Liver (tissue), 9 donors: ENCODE results near the gene ARMS2. TPM values are rescaled to one million over a fixed set of nuclear protein-coding genes. Genes with fewer than 3 reads are reported as not detected.

Experiments used
- DNase-seq: peaks from one replicate; pipeline ENCODE4 v3.0.0-alpha.2; 2017; ENCODE audit warnings: low spot score
- H3K27ac ChIP-seq, 2 donors: one replicate each; pipeline ENCODE4 v1.7.0; 2013; ENCODE audit warnings: inconsistent platforms in 2 of 2, low read length in 2 of 2, control low read depth in 1 of 2, low read depth in 1 of 2, mild to moderate bottlenecking in 1 of 2
- H3K27me3 ChIP-seq, 4 donors: one replicate each; pipeline versions ENCODE4 v1.6.1 to v1.7.0; 2013; ENCODE audit warnings: low read length in 3 of 4, inconsistent platforms in 1 of 4, mild to moderate bottlenecking in 1 of 4, moderate library complexity in 1 of 4; ENCODE audit not compliant: control insufficient read depth in 4 of 4, insufficient read depth in 4 of 4
- H3K36me3 ChIP-seq, 4 donors: one replicate each; pipeline versions ENCODE4 v1.6.1 to v1.7.0; 2013; ENCODE audit warnings: low read length in 3 of 4, mild to moderate bottlenecking in 3 of 4, low read depth in 1 of 4, moderate library complexity in 1 of 4; ENCODE audit not compliant: control insufficient read depth in 4 of 4, insufficient read depth in 3 of 4
- H3K4me1 ChIP-seq, 4 donors: one replicate each; pipeline versions ENCODE4 v1.6.1 to v1.7.0; 2013; ENCODE audit warnings: low read length in 3 of 4, mild to moderate bottlenecking in 3 of 4, moderate library complexity in 1 of 4; ENCODE audit not compliant: control insufficient read depth in 4 of 4, insufficient read depth in 4 of 4
- H3K4me3 ChIP-seq, 3 donors: one replicate each; pipeline versions ENCODE4 v1.6.1 to v1.7.0; 2013; ENCODE audit warnings: low read length in 3 of 3, control low read depth in 1 of 3, low read depth in 1 of 3, mild to moderate bottlenecking in 1 of 3
- H3K9ac ChIP-seq, 2 donors: one replicate each; pipeline ENCODE4 v1.7.0; 2013; ENCODE audit warnings: low read length in 2 of 2, mild to moderate bottlenecking in 2 of 2, moderate library complexity in 2 of 2, control low read depth in 1 of 2, low read depth in 1 of 2
- H3K9me3 ChIP-seq, 4 donors: one replicate each; pipeline versions ENCODE4 v1.6.1 to v1.7.0; 2013; ENCODE audit warnings: low read length in 3 of 4; ENCODE audit not compliant: control insufficient read depth in 4 of 4
- EGR1 ChIP-seq, 2 donors: IDR thresholded peaks; 2 replicates each; pipeline ENCODE4 v1.6.1; 2016 to 2018; ENCODE audit warnings: antibody characterized with exemption in 2 of 2, low read depth in 2 of 2
- FOXA1 ChIP-seq: IDR thresholded peaks from 2 replicates; pipeline ENCODE4 v1.6.1; 2016; ENCODE audit warnings: antibody characterized with exemption
- FOXA2 ChIP-seq: IDR thresholded peaks from 2 replicates; pipeline ENCODE4 v1.6.1; 2016; ENCODE audit warnings: antibody characterized with exemption
- HNF4A ChIP-seq, 2 donors: conservative IDR thresholded peaks; 2 replicates each; pipeline ENCODE4 v1.6.1; 2016; ENCODE audit warnings: antibody characterized with exemption in 2 of 2, mild to moderate bottlenecking in 2 of 2
- JUND ChIP-seq, 2 donors: IDR thresholded peaks; 2 replicates each; pipeline ENCODE4 v1.6.1; 2016; ENCODE audit warnings: antibody characterized with exemption in 2 of 2
- MAX ChIP-seq: IDR thresholded peaks from 2 replicates; pipeline ENCODE4 v1.6.1; 2016; ENCODE audit warnings: antibody characterized with exemption
- RAD21 ChIP-seq, 2 donors: IDR thresholded peaks; 2 replicates each; pipeline ENCODE4 v1.6.1; 2016; ENCODE audit warnings: antibody characterized with exemption in 2 of 2, mild to moderate bottlenecking in 2 of 2
- SP1 ChIP-seq: IDR thresholded peaks from 2 replicates; pipeline ENCODE4 v1.6.1; 2018; ENCODE audit warnings: antibody characterized with exemption, mild to moderate bottlenecking
- WGBS: extraction: QIAGEN DNeasy Blood & Tissue Kit; methylation state at CpG from one replicate; pipeline ENCODE4 v1.1.7; 2013; 5-methylcytosine and 5-hydroxymethylcytosine counted together
- polyA plus RNA-seq, 2 donors: library from polyadenylated mRNA; stranded (reverse) in 1 of 2; unstranded in 1 of 2; fragments of 200-250 nt in 1 of 2; fragments of >200 nt in 1 of 2; fragmentation: Nextera tagmentation in 1 of 2; extraction: Ambion mirVana in 1 of 2; gene quantifications; one replicate each; pipeline versions ENCODE4 v1.2.1 to v1.2.3, GENCODE V29; 2013 to 2015
- total RNA-seq, 2 donors: library from RNA; depleted of rRNA; stranded (reverse); fragments of >200 nt; gene quantifications; one replicate each; pipeline ENCODE4 v1.2.3, GENCODE V29; 2014
- TF ChIP-seq, protein P1 (sequence below): IDR thresholded peaks from 2 replicates; pipeline ENCODE4 v1.6.1; 2016; ENCODE audit warnings: antibody characterized with exemption
- TF ChIP-seq, protein P2 (sequence below): fragments of 150-350 bp; IDR thresholded peaks from 2 replicates; pipeline ENCODE4 v1.5.1; 2017; ENCODE audit warnings: improper control_type of control experiment, low read depth, low read length; ENCODE audit not compliant: missing input control
- donor health status: healthy.
- donor health status: healthy.
- donor health status: healthy.
- donor health status: healthy.
- donor health status: healthy.

Gene ARMS2
- total and polyA plus RNA-seq, 4 donors: 0.17 TPM; not detected in 3

DNA sequence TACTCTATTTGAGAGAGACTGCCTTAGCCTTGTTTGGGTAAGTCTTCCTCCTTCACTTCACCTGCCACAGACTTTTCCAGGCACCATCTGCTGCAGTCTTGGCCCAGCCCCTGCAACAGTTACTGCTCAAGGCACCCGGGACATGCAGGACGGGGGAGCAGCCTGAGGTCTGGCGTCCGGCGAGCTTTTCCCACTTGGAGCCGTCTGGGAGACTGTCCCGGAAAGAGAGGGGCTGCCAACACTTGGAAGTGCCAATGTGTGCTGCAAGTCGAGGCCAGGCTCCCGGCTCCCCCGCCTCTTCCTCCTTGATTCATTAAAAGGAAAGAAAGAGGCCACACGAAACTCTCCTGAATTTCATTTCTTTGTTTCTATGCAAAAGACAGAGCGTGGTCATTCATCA, 20.6 kb downstream of the ARMS2 start:
- TF ChIP-seq MAX: no peak
- TF ChIP-seq FOXA2: no peak
- no peaks in the 10 kb centered on the region for H3K36me3 ChIP-seq
- no peak overlapping the region for H3K9ac ChIP-seq
- H3K27ac ChIP-seq: no peak overlapping the region
- H3K9me3 ChIP-seq: no peaks in the 10 kb centered on the region
- WGBS: 74% methylated on average over 12 of the region's 12 CpGs
- H3K27me3 ChIP-seq: no peaks in the 10 kb centered on the region
- DNase-seq: no peak
- no peak overlapping the region for H3K4me3 ChIP-seq
- H3K4me1 ChIP-seq: peaks cover 0 to 5% (median 2%) of the 10 kb centered on the region in 4 donors

GRCh38 chr10:122475591-122476332, 21.3 kb downstream of the ARMS2 start:
- Histone ChIP-seq H3K27ac (no peak overlapping the region), H3K36me3 (no peaks in the 10 kb centered on the region), H3K9me3 (no peaks in the 10 kb centered on the region), H3K9ac (no peak overlapping the region), H3K27me3 (no peaks in the 10 kb centered on the region), H3K4me1 (peaks cover 0 to 5% (median 2%) of the 10 kb centered on the region in 4 donors), H3K4me3 (no peak overlapping the region)
- 83% methylated on average over 16 of the region's 16 CpGs for WGBS
- TF ChIP-seq MAX (no peak), JUND (IDR thresholded peaks at IDR 0.05) (no peak), SP1 (no peak), RAD21 (IDR thresholded peaks at IDR 0.05) (no peak)
- TF ChIP-seq, protein P1, sequence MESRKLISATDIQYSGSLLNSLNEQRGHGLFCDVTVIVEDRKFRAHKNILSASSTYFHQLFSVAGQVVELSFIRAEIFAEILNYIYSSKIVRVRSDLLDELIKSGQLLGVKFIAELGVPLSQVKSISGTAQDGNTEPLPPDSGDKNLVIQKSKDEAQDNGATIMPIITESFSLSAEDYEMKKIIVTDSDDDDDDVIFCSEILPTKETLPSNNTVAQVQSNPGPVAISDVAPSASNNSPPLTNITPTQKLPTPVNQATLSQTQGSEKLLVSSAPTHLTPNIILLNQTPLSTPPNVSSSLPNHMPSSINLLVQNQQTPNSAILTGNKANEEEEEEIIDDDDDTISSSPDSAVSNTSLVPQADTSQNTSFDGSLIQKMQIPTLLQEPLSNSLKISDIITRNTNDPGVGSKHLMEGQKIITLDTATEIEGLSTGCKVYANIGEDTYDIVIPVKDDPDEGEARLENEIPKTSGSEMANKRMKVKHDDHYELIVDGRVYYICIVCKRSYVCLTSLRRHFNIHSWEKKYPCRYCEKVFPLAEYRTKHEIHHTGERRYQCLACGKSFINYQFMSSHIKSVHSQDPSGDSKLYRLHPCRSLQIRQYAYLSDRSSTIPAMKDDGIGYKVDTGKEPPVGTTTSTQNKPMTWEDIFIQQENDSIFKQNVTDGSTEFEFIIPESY: no peak
- TF ChIP-seq, protein P2, sequence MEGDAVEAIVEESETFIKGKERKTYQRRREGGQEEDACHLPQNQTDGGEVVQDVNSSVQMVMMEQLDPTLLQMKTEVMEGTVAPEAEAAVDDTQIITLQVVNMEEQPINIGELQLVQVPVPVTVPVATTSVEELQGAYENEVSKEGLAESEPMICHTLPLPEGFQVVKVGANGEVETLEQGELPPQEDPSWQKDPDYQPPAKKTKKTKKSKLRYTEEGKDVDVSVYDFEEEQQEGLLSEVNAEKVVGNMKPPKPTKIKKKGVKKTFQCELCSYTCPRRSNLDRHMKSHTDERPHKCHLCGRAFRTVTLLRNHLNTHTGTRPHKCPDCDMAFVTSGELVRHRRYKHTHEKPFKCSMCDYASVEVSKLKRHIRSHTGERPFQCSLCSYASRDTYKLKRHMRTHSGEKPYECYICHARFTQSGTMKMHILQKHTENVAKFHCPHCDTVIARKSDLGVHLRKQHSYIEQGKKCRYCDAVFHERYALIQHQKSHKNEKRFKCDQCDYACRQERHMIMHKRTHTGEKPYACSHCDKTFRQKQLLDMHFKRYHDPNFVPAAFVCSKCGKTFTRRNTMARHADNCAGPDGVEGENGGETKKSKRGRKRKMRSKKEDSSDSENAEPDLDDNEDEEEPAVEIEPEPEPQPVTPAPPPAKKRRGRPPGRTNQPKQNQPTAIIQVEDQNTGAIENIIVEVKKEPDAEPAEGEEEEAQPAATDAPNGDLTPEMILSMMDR: no peak
- DNase-seq: no peak

DNA sequence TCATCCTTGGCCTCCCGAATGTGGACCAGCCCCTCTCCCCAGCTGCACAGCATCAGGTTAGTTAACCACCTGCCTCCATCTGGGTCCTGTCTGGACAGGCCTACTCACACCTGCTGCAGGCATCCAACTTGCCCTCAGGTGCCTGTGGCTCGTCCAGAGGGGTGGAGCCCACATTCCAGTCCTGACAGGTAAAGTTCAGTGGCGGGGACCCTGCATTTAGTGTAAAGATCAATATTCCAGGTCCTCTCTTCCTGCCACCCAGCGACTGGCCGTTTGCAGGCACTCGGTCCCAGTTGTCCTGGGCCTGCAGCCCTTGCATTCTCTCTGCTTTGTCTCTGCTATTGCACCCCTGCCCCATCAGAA, 21.9 kb downstream of the ARMS2 start:
- Histone ChIP-seq H3K27me3 (no peaks in the 10 kb centered on the region), H3K36me3 (no peaks in the 10 kb centered on the region), H3K4me3 (no peak overlapping the region), H3K4me1 (peaks cover 0 to 5% (median 2%) of the 10 kb centered on the region in 4 donors), H3K27ac (no peak overlapping the region), H3K9me3 (no peaks in the 10 kb centered on the region), H3K9ac (no peak overlapping the region)
- 91% methylated on average over 6 of the region's 6 CpGs for WGBS
- TF ChIP-seq HNF4A (conservative IDR thresholded peaks at IDR 0.05) (no peak), FOXA2 (no peak), FOXA1 (no peak), EGR1 (IDR thresholded peaks at IDR 0.05; ENCODE audit: low read depth in 2 of 2) (no peak)
- TF ChIP-seq, protein P2: no peak
- no peak for DNase-seq
